ENCODE results near the gene SLC35A5. TPM values are rescaled to one million over a fixed set of nuclear protein-coding genes. Genes with fewer than 3 reads are reported as not detected.

Gene SLC35A5
- total RNA-seq, 4 donors from 2014 or later = 18.6 to 28.7 (median 22.8) TPM

DNA sequence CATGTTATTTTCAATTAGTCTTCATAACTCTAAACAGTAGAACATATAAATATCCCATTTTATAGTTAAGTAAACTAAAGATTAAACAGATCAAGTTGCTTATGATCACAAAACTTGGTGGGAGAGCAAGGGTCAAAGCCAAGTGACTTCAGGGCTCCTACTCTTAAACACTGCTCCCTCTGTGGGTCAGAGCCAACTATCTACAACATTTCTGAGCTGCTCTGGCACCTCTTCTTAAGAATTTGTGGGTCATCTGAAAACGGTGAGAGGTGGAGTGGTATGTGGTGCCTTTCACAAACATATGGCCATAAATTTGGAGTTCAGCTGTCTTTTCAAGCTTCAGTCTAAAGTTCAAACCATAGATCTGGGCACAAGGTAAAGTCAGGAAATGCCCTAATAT lies 11.0 kb upstream of the SLC35A5 start:
- peaks cover 16 to 42% (median 32%) of the 10 kb centered on the region in 4 donors for H3K36me3 ChIP-seq
- no peaks in the 10 kb centered on the region for H3K27me3 ChIP-seq
- H3K4me3 ChIP-seq = no peak overlapping the region
- 17% methylated on average over 1 of the region's 1 CpG for WGBS
- H3K27ac ChIP-seq (replicated peaks in 1 of 4) = no peak overlapping the region
- peaks cover 3 to 22% (median 16%) of the 10 kb centered on the region in 4 donors for H3K4me1 ChIP-seq
- H3K9me3 ChIP-seq = no peaks in the 10 kb centered on the region
- no peak for DNase-seq (ENCODE audit: extremely low spot score)
- TF ChIP-seq CTCF (IDR thresholded peaks at IDR 0.05) = no peak
- no peak for TF ChIP-seq POLR2A (IDR thresholded peaks at IDR 0.05; ENCODE audit: low read depth)
- no peak for TF ChIP-seq POLR2AphosphoS5 (IDR thresholded peaks at IDR 0.05)
- TF ChIP-seq EP300 (IDR thresholded peaks at IDR 0.05) = no peak
- intact Hi-C loops (cut with DNase I) = no loop called here

DNA sequence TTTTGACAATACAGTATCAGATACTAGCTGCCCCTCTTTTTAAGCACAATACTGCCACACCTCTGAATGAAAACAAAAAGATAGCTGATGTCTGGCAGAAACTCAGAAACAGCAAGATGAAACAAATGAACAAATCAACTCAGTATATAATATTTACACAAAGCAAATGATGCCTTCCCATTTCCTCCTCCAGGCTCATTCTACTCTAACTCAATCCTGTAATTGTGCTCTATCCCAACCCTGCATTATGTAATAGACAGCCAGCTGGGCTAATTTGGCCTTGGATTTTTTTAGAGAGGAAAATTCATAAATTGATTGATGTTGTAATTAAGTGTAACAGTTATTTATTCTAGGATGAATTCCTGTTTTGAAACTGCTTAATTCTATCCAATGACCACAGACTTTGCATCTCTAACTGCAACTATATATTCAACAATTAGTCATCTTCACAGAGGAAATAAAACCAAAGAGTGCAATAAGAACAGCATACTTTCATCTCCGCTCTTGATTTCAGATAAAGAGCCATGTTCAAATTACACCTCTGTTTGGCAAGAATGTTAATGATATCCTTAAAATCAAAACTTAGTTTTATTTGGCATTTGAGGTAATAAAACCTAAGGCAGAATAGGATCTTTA lies 6.2 kb upstream of the SLC35A5 start:
- WGBS = 84% methylated on average over 1 of the region's 1 CpG
- H3K4me1 ChIP-seq = peaks cover 15 to 51% (median 39%) of the 10 kb centered on the region in 4 donors
- intact Hi-C loops (cut with DNase I) = no loop called here

GRCh38 chr3:112557976-112558375 lies 3.9 kb upstream of the SLC35A5 start:
- no peak for TF ChIP-seq POLR2AphosphoS5 (IDR thresholded peaks at IDR 0.05)
- no peak for TF ChIP-seq CTCF (IDR thresholded peaks at IDR 0.05)
- TF ChIP-seq POLR2A (IDR thresholded peaks at IDR 0.05; ENCODE audit: low read depth) = no peak
- no peak for TF ChIP-seq EP300 (IDR thresholded peaks at IDR 0.05)
- H3K9me3 ChIP-seq = no peaks in the 10 kb centered on the region
- peaks cover 16 to 50% (median 35%) of the 10 kb centered on the region in 4 donors for H3K4me1 ChIP-seq
- no peak for DNase-seq (ENCODE audit: extremely low spot score)
- no peak overlapping the region for H3K27ac ChIP-seq (replicated peaks in 1 of 4)
- H3K27me3 ChIP-seq = no peaks in the 10 kb centered on the region
- intact Hi-C loops (cut with DNase I) = no loop called here
- WGBS = 72% methylated on average over 1 of the region's 1 CpG
- H3K36me3 ChIP-seq = peaks cover 0 to 10% (median 2%) of the 10 kb centered on the region in 4 donors
- H3K4me3 ChIP-seq = no peak overlapping the region

More for the DNA sequence above, 6.2 kb upstream of the SLC35A5 start:
- H3K27ac ChIP-seq (replicated peaks in 1 of 4) = no peak overlapping the region
- DNase-seq (ENCODE audit: extremely low spot score) = no peak
- no peaks in the 10 kb centered on the region for H3K27me3 ChIP-seq
- no peaks in the 10 kb centered on the region for H3K9me3 ChIP-seq
- no peak overlapping the region for H3K4me3 ChIP-seq
- peaks cover 0 to 10% (median 2%) of the 10 kb centered on the region in 4 donors for H3K36me3 ChIP-seq
- TF ChIP-seq POLR2AphosphoS5 (IDR thresholded peaks at IDR 0.05) (no peak), CTCF (IDR thresholded peaks at IDR 0.05) (no peak), POLR2A (IDR thresholded peaks at IDR 0.05; ENCODE audit: low read depth) (no peak), EP300 (IDR thresholded peaks at IDR 0.05) (no peak)

- no peak for DNase-seq (ENCODE audit: extremely low spot score)
- Histone ChIP-seq H3K4me1 (peaks cover 22 to 53% (median 46%) of the 10 kb centered on the region in 4 donors), H3K36me3 (peaks cover 0 to 19% (median 6%) of the 10 kb centered on the region in 4 donors), H3K27me3 (no peaks in the 10 kb centered on the region), H3K9me3 (no peaks in the 10 kb centered on the region), H3K4me3 (peak overlapping the region; percentile 84 to 95 (median 90)), H3K27ac (replicated peaks in 1 of 4) (peak overlapping the region in 3 of 4 donors; percentile 94 to 98 (median 95))
- TF ChIP-seq EP300 (IDR thresholded peaks at IDR 0.05) (no peak), POLR2A (IDR thresholded peaks at IDR 0.05; ENCODE audit: low read depth) (no peak), CTCF (IDR thresholded peaks at IDR 0.05) (no peak), POLR2AphosphoS5 (IDR thresholded peaks at IDR 0.05) (no peak)
- intact Hi-C loops (cut with DNase I) = loop anchor here (5.0 kb wide), 2 partner anchors 77 to 432 kb away; partner anchors contain the start of gene GTPBP8
- 26% methylated on average over 2 of the region's 2 CpGs for WGBS
These were observed 1.5 kb upstream of the SLC35A5 start for GRCh38 chr3:112560307-112560706.

Measured in esophagus muscularis mucosa (tissue), 4 donors.